Adrenal gland (tissue), 5 donors: Measurements from ENCODE around the gene FBXO3.

Experiments
- POLR2A ChIP-seq, 2 donors: fragments of 450-650 bp; IDR thresholded peaks; one replicate each; pipeline ENCODE4 v1.6.1; 2017; ENCODE audit warnings: antibody characterized with exemption in 2 of 2, mild to moderate bottlenecking in 2 of 2, moderate library complexity in 1 of 2
- TF ChIP-seq, protein P1 (sequence below), 6 experiments: fragments of 450-650 bp in 4 of 6; fragments of 200-600 bp in 2 of 6; sonication (generic) in 1 of 6; IDR thresholded peaks; 1 replicate in 5 of 6; 2 replicates in 1 of 6; pipeline versions ENCODE4 v1.5.1 to v1.8.0; 2016 to 2021; ENCODE audit warnings: antibody characterized with exemption in 6 of 6, mild to moderate bottlenecking in 2 of 6, moderate library complexity in 1 of 6
- donor health status: DM: no; HTN: no; CAD: no.

- TF ChIP-seq, protein P1, sequence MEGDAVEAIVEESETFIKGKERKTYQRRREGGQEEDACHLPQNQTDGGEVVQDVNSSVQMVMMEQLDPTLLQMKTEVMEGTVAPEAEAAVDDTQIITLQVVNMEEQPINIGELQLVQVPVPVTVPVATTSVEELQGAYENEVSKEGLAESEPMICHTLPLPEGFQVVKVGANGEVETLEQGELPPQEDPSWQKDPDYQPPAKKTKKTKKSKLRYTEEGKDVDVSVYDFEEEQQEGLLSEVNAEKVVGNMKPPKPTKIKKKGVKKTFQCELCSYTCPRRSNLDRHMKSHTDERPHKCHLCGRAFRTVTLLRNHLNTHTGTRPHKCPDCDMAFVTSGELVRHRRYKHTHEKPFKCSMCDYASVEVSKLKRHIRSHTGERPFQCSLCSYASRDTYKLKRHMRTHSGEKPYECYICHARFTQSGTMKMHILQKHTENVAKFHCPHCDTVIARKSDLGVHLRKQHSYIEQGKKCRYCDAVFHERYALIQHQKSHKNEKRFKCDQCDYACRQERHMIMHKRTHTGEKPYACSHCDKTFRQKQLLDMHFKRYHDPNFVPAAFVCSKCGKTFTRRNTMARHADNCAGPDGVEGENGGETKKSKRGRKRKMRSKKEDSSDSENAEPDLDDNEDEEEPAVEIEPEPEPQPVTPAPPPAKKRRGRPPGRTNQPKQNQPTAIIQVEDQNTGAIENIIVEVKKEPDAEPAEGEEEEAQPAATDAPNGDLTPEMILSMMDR (IDR thresholded peaks at IDR 0.05), result no peak
- no peak for TF ChIP-seq POLR2A (IDR thresholded peaks at IDR 0.05)
Measured at GRCh38 chr11:33703788-33704187, 70.5 kb downstream of the FBXO3 start.
